Transverse colon (tissue), 4 donors: ENCODE results near the gene ETV7.
"Not testable (repeated sequence)": the region's sequence is repeated elsewhere in the genome, so short reads cannot be mapped to it uniquely, and the experiment has no call there.

Source experiments
- CTCF ChIP-seq, 5 experiments: fragments of 200-600 bp in 3 of 5; fragments of 450-650 bp in 2 of 5; sonication (generic) in 3 of 5; IDR thresholded peaks; 1 replicate in 2 of 5; 2 replicates in 3 of 5; pipeline ENCODE4 v1.5.1; 2016 to 2017; ENCODE audit warnings: antibody characterized with exemption in 5 of 5, inconsistent platforms in 3 of 5, mild to moderate bottlenecking in 2 of 5, moderate library complexity in 1 of 5
- POLR2A ChIP-seq: fragments of 450-650 bp; IDR thresholded peaks from one replicate; pipeline ENCODE4 v1.6.1; 2016; ENCODE audit warnings: antibody characterized with exemption, mild to moderate bottlenecking, moderate library complexity
- POLR2AphosphoS5 ChIP-seq, 3 donors: sonication (generic); formaldehyde crosslinking; IDR thresholded peaks; one replicate each; pipeline ENCODE4 v1.6.1; 2016; ENCODE audit warnings: antibody characterized with exemption in 3 of 3

- not testable (repeated sequence) for TF ChIP-seq CTCF (IDR thresholded peaks at IDR 0.05); POLR2AphosphoS5 (IDR thresholded peaks at IDR 0.05); POLR2A
Measured at GRCh38 chr6:36409718-36410117, 22.2 kb upstream of the ETV7 start.
